Sigmoid colon (tissue), 4 donors: ENCODE data around the gene DDOST.
"Not testable (repeated sequence)": the region's sequence is repeated elsewhere in the genome, so short reads cannot be mapped to it uniquely, and the experiment has no call there.

Experiments
- CTCF ChIP-seq, 4 experiments: fragments of 450-650 bp in 3 of 4; fragments of 200-600 bp in 1 of 4; IDR thresholded peaks; one replicate each; pipeline ENCODE4 v1.5.1; 2016 to 2019; ENCODE audit warnings: antibody characterized with exemption in 4 of 4, mild to moderate bottlenecking in 3 of 4, moderate library complexity in 2 of 4
- EP300 ChIP-seq, 4 donors: sonication (generic); formaldehyde crosslinking; IDR thresholded peaks; one replicate each; pipeline ENCODE4 v1.6.1; 2017; ENCODE audit warnings: antibody characterized with exemption in 4 of 4
- POLR2A ChIP-seq, 2 donors: fragments of 450-650 bp; IDR thresholded peaks; one replicate each; pipeline ENCODE4 v1.6.1; 2016; ENCODE audit warnings: antibody characterized with exemption in 2 of 2, mild to moderate bottlenecking in 2 of 2, moderate library complexity in 2 of 2

GRCh38 chr1:20673626-20674025 lies 12.5 kb upstream of the DDOST start:
- TF ChIP-seq CTCF, POLR2A, EP300 (IDR thresholded peaks at IDR 0.05): not testable (repeated sequence)
